ENCODE data around the gene GPR151.

DNA sequence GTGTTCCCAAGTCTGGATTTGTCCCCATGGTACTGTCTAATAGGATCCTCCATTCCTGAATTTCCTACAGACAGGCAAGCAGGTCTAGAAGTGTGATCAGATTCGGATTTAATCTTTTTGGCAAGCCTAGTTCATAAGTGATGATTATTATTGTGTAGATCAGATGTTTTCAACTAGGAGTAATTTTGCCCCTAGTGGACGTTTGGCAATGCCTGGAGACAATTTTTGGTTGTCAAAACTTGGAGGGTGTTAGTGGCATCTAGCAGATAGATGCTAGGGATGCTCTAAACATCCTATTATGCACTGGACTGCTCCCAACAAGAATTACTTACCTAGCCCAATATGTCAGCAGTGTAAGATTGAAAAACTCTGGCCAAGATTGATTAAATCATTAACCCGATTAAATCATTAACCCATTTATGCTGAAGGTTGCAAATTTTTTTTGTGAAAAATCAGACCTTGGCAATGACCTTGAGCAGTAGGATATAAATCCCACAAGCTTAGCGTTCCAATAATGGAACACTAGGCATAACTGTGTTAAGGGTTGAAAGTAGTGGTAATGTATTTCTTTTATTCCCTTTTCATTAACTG is 40.7 kb downstream of the GPR151 start:
- TF ChIP-seq MXI1 (IDR thresholded peaks at IDR 0.05; ENCODE audit: borderline replicate concordance, low read depth, low read length) (no peak), RCOR1 (IDR thresholded peaks at IDR 0.05; ENCODE audit: insufficient replicate concordance, low read length) (no peak), RFX5 (IDR thresholded peaks at IDR 0.05; ENCODE audit: low read depth, low read length) (no peak), POLR2A (IDR thresholded peaks at IDR 0.05; ENCODE audit: low read depth, low read length) (no peak), SMC3 (IDR thresholded peaks at IDR 0.05; ENCODE audit: low read depth, low read length) (no peak), CEBPB (IDR thresholded peaks at IDR 0.05; ENCODE audit: low read depth, low read length) (no peak), BHLHE40 (IDR thresholded peaks at IDR 0.05; ENCODE audit: low read depth, low read length) (no peak), MAZ (IDR thresholded peaks at IDR 0.05; ENCODE audit: borderline replicate concordance, low read depth, low read length) (no peak), RAD21 (IDR thresholded peaks at IDR 0.05; ENCODE audit: low read length) (no peak), NFE2L2 (IDR thresholded peaks at IDR 0.05; ENCODE audit: low read depth, low read length) (no peak)
- TF ChIP-seq, protein P1, sequence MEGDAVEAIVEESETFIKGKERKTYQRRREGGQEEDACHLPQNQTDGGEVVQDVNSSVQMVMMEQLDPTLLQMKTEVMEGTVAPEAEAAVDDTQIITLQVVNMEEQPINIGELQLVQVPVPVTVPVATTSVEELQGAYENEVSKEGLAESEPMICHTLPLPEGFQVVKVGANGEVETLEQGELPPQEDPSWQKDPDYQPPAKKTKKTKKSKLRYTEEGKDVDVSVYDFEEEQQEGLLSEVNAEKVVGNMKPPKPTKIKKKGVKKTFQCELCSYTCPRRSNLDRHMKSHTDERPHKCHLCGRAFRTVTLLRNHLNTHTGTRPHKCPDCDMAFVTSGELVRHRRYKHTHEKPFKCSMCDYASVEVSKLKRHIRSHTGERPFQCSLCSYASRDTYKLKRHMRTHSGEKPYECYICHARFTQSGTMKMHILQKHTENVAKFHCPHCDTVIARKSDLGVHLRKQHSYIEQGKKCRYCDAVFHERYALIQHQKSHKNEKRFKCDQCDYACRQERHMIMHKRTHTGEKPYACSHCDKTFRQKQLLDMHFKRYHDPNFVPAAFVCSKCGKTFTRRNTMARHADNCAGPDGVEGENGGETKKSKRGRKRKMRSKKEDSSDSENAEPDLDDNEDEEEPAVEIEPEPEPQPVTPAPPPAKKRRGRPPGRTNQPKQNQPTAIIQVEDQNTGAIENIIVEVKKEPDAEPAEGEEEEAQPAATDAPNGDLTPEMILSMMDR (conservative IDR thresholded peaks at IDR 0.05; ENCODE audit: low read depth, low read length) = 0 out of 2 replicates have a peak, but pooled peaks have one; percentile 16
- TF ChIP-seq, protein P2, sequence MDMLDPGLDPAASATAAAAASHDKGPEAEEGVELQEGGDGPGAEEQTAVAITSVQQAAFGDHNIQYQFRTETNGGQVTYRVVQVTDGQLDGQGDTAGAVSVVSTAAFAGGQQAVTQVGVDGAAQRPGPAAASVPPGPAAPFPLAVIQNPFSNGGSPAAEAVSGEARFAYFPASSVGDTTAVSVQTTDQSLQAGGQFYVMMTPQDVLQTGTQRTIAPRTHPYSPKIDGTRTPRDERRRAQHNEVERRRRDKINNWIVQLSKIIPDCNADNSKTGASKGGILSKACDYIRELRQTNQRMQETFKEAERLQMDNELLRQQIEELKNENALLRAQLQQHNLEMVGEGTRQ (IDR thresholded peaks at IDR 0.05; ENCODE audit: low read depth, low read length) = no peak
- TF ChIP-seq, protein P3, sequence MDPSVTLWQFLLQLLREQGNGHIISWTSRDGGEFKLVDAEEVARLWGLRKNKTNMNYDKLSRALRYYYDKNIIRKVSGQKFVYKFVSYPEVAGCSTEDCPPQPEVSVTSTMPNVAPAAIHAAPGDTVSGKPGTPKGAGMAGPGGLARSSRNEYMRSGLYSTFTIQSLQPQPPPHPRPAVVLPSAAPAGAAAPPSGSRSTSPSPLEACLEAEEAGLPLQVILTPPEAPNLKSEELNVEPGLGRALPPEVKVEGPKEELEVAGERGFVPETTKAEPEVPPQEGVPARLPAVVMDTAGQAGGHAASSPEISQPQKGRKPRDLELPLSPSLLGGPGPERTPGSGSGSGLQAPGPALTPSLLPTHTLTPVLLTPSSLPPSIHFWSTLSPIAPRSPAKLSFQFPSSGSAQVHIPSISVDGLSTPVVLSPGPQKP (IDR thresholded peaks at IDR 0.05; ENCODE audit: borderline replicate concordance, low read depth, low read length) = no peak
